Measurements from ENCODE around the gene NELL1. TPM values are rescaled to one million over a fixed set of nuclear protein-coding genes. Genes with fewer than 3 reads are reported as not detected.

Gene NELL1
- total RNA-seq, 4 donors from 2014 or later: not detected

GRCh38 chr11:21198498-21198897, 529.1 kb downstream of the NELL1 start:
- DNase-seq (no peak), ATAC-seq (no peak)
- in situ Hi-C loops (cut with MboI; ENCODE audit: low sequenced_read_pairs in 4 of 4): no loop called here
- Histone ChIP-seq H3K4me1 (no peaks in the 10 kb centered on the region), H3K9me3 (no peaks in the 10 kb centered on the region), H3K27ac (no peak overlapping the region), H3K27me3 (no peaks in the 10 kb centered on the region), H3K4me3 (no peak overlapping the region), H3K36me3 (no peaks in the 10 kb centered on the region)
- TF ChIP-seq CTCF (IDR thresholded peaks at IDR 0.05 in 4 of 5, conservative IDR thresholded peaks at IDR 0.05 in 1 of 5): no peak
- intact Hi-C loops (cut with DNase I; ENCODE audit: low total_unique reads): no loop called here

GRCh38 chr11:21205205-21205604, 535.8 kb downstream of the NELL1 start:
- H3K9me3 ChIP-seq: no peaks in the 10 kb centered on the region
- H3K27ac ChIP-seq: no peak overlapping the region
- no peaks in the 10 kb centered on the region for H3K4me1 ChIP-seq
- intact Hi-C loops (cut with DNase I; ENCODE audit: low total_unique reads): no loop called here
- H3K27me3 ChIP-seq: no peaks in the 10 kb centered on the region
- no peak overlapping the region for H3K4me3 ChIP-seq
- no peaks in the 10 kb centered on the region for H3K36me3 ChIP-seq
- ATAC-seq (no peak), DNase-seq (no peak)
- in situ Hi-C loops (cut with MboI; ENCODE audit: low sequenced_read_pairs in 4 of 4): no loop called here
- no peak for TF ChIP-seq CTCF (IDR thresholded peaks at IDR 0.05 in 4 of 5, conservative IDR thresholded peaks at IDR 0.05 in 1 of 5)
- no peak for TF ChIP-seq POLR2A (IDR thresholded peaks at IDR 0.05)

GRCh38 chr11:21225860-21226259, 556.5 kb downstream of the NELL1 start:
- Histone ChIP-seq H3K4me3 (no peak overlapping the region), H3K36me3 (no peaks in the 10 kb centered on the region), H3K4me1 (no peaks in the 10 kb centered on the region), H3K27me3 (no peaks in the 10 kb centered on the region), H3K27ac (no peak overlapping the region), H3K9me3 (no peaks in the 10 kb centered on the region)
- DNase-seq (no peak), ATAC-seq (no peak)
- in situ Hi-C loops (cut with MboI; ENCODE audit: low sequenced_read_pairs in 4 of 4): no loop called here
- intact Hi-C loops (cut with DNase I; ENCODE audit: low total_unique reads): no loop called here
- TF ChIP-seq CTCF (IDR thresholded peaks at IDR 0.05 in 4 of 5, conservative IDR thresholded peaks at IDR 0.05 in 1 of 5) (no peak), POLR2A (IDR thresholded peaks at IDR 0.05) (no peak)

GRCh38 chr11:21229224-21229623, 559.8 kb downstream of the NELL1 start:
- Histone ChIP-seq H3K36me3 (no peaks in the 10 kb centered on the region), H3K27ac (no peak overlapping the region), H3K9me3 (no peaks in the 10 kb centered on the region), H3K4me1 (no peaks in the 10 kb centered on the region), H3K27me3 (no peaks in the 10 kb centered on the region), H3K4me3 (no peak overlapping the region)
- no peak for ATAC-seq
- DNase-seq: no peak
- TF ChIP-seq CTCF (IDR thresholded peaks at IDR 0.05 in 4 of 5, conservative IDR thresholded peaks at IDR 0.05 in 1 of 5): no peak
- no peak for TF ChIP-seq POLR2A (IDR thresholded peaks at IDR 0.05)
- in situ Hi-C loops (cut with MboI; ENCODE audit: low sequenced_read_pairs in 4 of 4): no loop called here
- intact Hi-C loops (cut with DNase I; ENCODE audit: low total_unique reads): no loop called here

GRCh38 chr11:21250196-21250595, 580.8 kb downstream of the NELL1 start:
- in situ Hi-C loops (cut with MboI; ENCODE audit: low sequenced_read_pairs in 4 of 4): no loop called here
- TF ChIP-seq CTCF (IDR thresholded peaks at IDR 0.05 in 4 of 5, conservative IDR thresholded peaks at IDR 0.05 in 1 of 5) (no peak), POLR2A (IDR thresholded peaks at IDR 0.05) (no peak)
- ATAC-seq: no peak

More at GRCh38 chr11:21250196-21250595, 580.8 kb downstream of the NELL1 start:
- Histone ChIP-seq H3K9me3 (no peaks in the 10 kb centered on the region), H3K4me1 (no peaks in the 10 kb centered on the region), H3K27ac (no peak overlapping the region), H3K4me3 (no peak overlapping the region), H3K27me3 (no peaks in the 10 kb centered on the region), H3K36me3 (no peaks in the 10 kb centered on the region)
- DNase-seq: no peak
- intact Hi-C loops (cut with DNase I; ENCODE audit: low total_unique reads): no loop called here
